Stimulated activated memory B cell treated with anti-CD40 and anti-IgM and Interleukin-4, amounts not matched to agents 10 μg/mL and 1 μg/mL and 100 μg/mL, for 72 hours (primary cell): ENCODE data around the gene SAMD5.

Experiments used
- ATAC-seq: fragments of 150-1000 bp; cut with Tn5 transposase; 2 replicates; pipeline ENCODE4 v1.10.0; 2021
- H3K27ac Mint-ChIP-seq: one replicate; pipeline ENCODE4 v1.8.0; 2022; ENCODE audit warnings: mild to moderate bottlenecking, mixed read lengths
- H3K27me3 Mint-ChIP-seq: one replicate; pipeline ENCODE4 v1.8.0; 2022; ENCODE audit warnings: mixed read lengths
- H3K36me3 Mint-ChIP-seq: one replicate; pipeline ENCODE4 v1.8.0; 2022; ENCODE audit warnings: mixed read lengths
- H3K4me1 Mint-ChIP-seq: one replicate; pipeline ENCODE4 v1.8.0; 2022; ENCODE audit warnings: mixed read lengths
- H3K4me3 Mint-ChIP-seq: one replicate; pipeline ENCODE4 v1.8.0; 2022; ENCODE audit warnings: mild to moderate bottlenecking, moderate library complexity, mixed read lengths
- H3K9me3 Mint-ChIP-seq: one replicate; pipeline ENCODE4 v1.8.0; 2022; ENCODE audit warnings: mixed read lengths

SAMD5 gene

GRCh38 chr6:147508042-147508865 lies at the start of gene SAMD5:
Gene SAMD5, plus strand, starts transcription at chr6:147508690. Its CDS starts 239 bp downstream, at chr6:147508929.
- ATAC-seq: peak; percentile 52
- H3K4me1 Mint-ChIP-seq: peaks cover 36% of the 10 kb centered on the region
- H3K36me3 Mint-ChIP-seq: no peaks in the 10 kb centered on the region
- H3K4me3 Mint-ChIP-seq: peak within 1 kb of the TSS; percentile 79
- H3K9me3 Mint-ChIP-seq: no peaks in the 10 kb centered on the region
- H3K27me3 Mint-ChIP-seq: peaks cover 63% of the 10 kb centered on the region
- no peak within 1 kb of the TSS for H3K27ac Mint-ChIP-seq

DNA sequence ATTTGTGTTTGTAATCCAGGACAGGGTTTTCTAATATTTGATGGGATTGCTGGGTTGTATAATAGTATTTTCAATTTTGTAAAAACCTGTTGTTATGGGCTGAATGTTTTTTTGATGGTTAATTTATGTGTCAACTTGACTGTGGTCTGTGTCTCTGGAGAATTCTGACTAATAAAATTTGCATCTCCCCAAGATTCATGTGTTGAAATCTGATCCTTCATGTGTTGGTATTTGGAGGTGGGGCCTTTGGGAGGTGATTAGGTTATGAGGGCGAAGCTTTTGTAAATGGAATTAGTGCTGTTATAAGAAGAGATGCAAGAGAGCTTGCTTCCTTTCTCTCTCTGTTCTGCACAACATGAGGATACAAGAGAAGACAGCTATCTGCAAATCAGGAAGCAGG lies 48.7 kb upstream of the SAMD5 start:
- Mint-ChIP-seq H3K27me3 (peaks cover 12% of the 10 kb centered on the region), H3K9me3 (no peaks in the 10 kb centered on the region), H3K4me1 (no peaks in the 10 kb centered on the region), H3K27ac (no peak overlapping the region), H3K4me3 (no peak overlapping the region), H3K36me3 (no peaks in the 10 kb centered on the region)
- ATAC-seq: no peak

DNA sequence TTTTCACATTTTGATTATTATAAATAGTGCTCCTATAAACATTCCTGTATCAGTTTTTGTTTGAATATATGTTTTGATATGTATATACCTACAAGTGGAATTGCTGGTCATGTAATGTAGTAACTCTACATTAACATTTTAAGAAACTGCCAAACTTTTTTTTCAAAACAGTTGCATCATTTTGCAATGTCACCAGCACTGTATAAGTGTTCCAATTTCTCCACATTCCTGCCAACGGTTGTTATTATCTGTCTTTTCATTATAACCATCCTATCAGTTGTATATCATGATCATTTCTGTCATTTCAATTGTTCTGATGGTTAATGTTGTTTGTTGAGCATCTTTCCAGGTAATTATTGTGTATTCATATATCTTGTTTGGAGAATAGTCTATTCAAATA lies 44.8 kb upstream of the SAMD5 start:
- Mint-ChIP-seq H3K4me1 (no peaks in the 10 kb centered on the region), H3K4me3 (no peak overlapping the region), H3K27ac (no peak overlapping the region), H3K36me3 (no peaks in the 10 kb centered on the region), H3K27me3 (peaks cover 10% of the 10 kb centered on the region), H3K9me3 (no peaks in the 10 kb centered on the region)
- ATAC-seq: no peak

DNA sequence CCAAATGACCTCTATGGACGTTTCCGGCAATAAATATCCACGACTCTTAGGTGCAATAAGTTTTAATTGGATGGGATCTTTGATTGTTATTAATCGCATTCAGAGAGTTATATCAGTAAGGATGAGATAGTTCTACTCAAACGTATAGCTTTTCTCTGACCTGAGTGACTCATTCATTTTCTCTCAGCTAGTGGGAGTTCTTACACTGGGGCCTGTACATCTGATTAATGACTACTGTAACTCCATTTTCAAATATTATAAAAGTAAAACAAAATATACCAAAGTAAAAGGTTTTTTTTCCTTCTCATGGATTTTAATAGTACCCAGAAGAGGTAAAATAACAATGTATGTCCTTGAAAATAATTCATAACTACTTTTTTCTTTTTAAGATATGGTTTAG lies 41.1 kb upstream of the SAMD5 start:
- H3K36me3 Mint-ChIP-seq: no peaks in the 10 kb centered on the region
- H3K27ac Mint-ChIP-seq: no peak overlapping the region
- ATAC-seq: no peak
- H3K4me3 Mint-ChIP-seq: no peak overlapping the region
- no peaks in the 10 kb centered on the region for H3K4me1 Mint-ChIP-seq
- H3K9me3 Mint-ChIP-seq: no peaks in the 10 kb centered on the region
- H3K27me3 Mint-ChIP-seq: peaks cover 21% of the 10 kb centered on the region

- Mint-ChIP-seq H3K4me1 (no peaks in the 10 kb centered on the region), H3K4me3 (no peak overlapping the region), H3K27ac (no peak overlapping the region), H3K27me3 (peaks cover 21% of the 10 kb centered on the region), H3K9me3 (no peaks in the 10 kb centered on the region), H3K36me3 (no peaks in the 10 kb centered on the region)
- no peak for ATAC-seq
Observed at GRCh38 chr6:147467886-147468285, 40.6 kb upstream of the SAMD5 start.

DNA sequence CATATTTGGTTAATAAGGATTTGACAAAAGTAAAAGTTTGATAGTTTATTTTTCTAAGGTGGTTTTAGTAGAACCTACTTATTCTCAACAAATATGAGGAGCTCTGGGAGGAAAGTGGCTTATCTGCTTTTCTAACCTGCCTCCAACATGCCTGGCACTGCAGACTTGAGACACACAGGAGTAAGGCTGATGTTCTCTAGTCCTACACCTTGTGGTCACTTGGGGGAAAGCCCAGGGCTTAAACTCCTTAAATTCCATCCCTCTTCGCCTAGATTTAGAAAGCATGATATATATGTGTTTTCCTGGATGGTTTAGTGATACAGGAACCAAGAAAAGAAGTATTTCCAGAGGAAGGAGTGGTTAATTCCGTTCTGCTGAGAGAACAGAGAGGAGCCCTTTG lies 39.9 kb upstream of the SAMD5 start:
- Mint-ChIP-seq H3K4me3 (no peak overlapping the region), H3K36me3 (no peaks in the 10 kb centered on the region), H3K9me3 (peaks cover 2% of the 10 kb centered on the region), H3K27me3 (peaks cover 25% of the 10 kb centered on the region), H3K4me1 (no peaks in the 10 kb centered on the region), H3K27ac (no peak overlapping the region)
- no peak for ATAC-seq

DNA sequence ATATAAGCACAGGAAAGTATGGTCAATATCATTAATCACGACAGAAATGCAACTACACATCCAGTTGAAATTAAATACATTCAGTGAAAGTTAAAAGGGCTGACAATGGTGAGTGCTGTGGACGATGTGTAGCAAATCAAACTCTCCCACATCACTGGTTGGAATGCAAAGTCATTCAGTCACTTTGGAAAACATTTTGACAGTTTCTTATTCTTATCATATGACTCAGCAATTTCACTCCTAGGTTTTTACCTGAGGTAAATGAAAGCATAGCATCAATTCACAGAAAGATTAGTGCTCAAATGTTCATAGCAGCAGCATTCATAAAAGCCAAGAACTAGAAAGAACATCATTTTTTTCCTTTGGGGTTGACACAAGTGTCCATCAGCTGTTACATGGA lies 28.6 kb upstream of the SAMD5 start:
- Mint-ChIP-seq H3K36me3 (no peaks in the 10 kb centered on the region), H3K27ac (no peak overlapping the region), H3K4me1 (no peaks in the 10 kb centered on the region), H3K9me3 (peaks cover 7% of the 10 kb centered on the region), H3K4me3 (no peak overlapping the region), H3K27me3 (no peaks in the 10 kb centered on the region)
- ATAC-seq: no peak

GRCh38 chr6:147486683-147487082 lies 21.8 kb upstream of the SAMD5 start:
- Mint-ChIP-seq H3K4me3 (no peak overlapping the region), H3K36me3 (no peaks in the 10 kb centered on the region)
- ATAC-seq: no peak

DNA sequence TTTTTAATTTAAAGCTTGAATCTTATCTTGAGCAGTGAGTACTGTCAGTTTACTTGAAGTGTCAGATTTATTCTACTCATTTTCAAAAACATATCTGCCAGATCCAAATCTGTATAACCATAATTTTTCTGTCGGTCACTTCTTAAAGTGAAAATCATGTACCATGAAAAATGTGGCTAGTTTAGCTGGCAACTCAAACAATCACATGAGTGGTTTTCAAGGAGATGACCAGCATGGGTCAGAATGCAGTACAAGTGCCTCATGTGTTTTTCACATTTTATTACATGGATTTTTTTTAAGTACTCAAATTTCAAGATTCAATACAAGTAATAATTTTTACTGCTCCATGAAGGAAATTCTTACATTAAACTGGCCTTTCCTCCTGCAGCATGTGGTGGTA lies 11.0 kb upstream of the SAMD5 start:
- Mint-ChIP-seq H3K36me3 (no peaks in the 10 kb centered on the region), H3K27me3 (peaks cover 27% of the 10 kb centered on the region)

More at GRCh38 chr6:147486683-147487082, 21.8 kb upstream of the SAMD5 start:
- H3K4me1 Mint-ChIP-seq: no peaks in the 10 kb centered on the region
- H3K9me3 Mint-ChIP-seq: peaks cover 7% of the 10 kb centered on the region
- H3K27me3 Mint-ChIP-seq: no peaks in the 10 kb centered on the region
- H3K27ac Mint-ChIP-seq: no peak overlapping the region

DNA sequence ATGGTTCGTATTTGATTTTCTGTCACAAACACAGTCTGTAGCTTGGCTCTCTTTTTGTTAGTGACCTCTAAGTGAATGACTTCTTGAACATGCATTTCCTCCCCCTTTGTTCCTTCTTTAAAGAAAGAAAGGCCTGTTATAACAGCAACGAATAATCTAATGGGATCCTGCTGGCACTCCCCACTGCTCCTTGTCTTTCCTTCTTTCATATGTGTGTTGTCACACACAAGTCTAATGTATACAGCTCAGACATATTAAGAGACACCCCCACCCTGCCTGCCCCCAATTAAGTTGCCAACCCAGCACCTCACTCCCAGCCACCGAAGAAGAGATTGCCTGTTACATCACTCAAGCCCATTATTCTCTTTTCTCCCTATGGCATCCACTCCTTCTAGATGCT lies 4.9 kb upstream of the SAMD5 start:
- ATAC-seq: no peak
- no peaks in the 10 kb centered on the region for H3K36me3 Mint-ChIP-seq
- no peak overlapping the region for H3K4me3 Mint-ChIP-seq
- peaks cover 26% of the 10 kb centered on the region for H3K4me1 Mint-ChIP-seq
- no peak overlapping the region for H3K27ac Mint-ChIP-seq
- H3K27me3 Mint-ChIP-seq: peaks cover 72% of the 10 kb centered on the region
- H3K9me3 Mint-ChIP-seq: peaks cover 4% of the 10 kb centered on the region

More for the DNA sequence above, 11.0 kb upstream of the SAMD5 start:
- peaks cover 4% of the 10 kb centered on the region for H3K9me3 Mint-ChIP-seq
- H3K27ac Mint-ChIP-seq: no peak overlapping the region
- no peak overlapping the region for H3K4me3 Mint-ChIP-seq
- H3K4me1 Mint-ChIP-seq: no peaks in the 10 kb centered on the region
- no peak for ATAC-seq

GRCh38 chr6:147504848-147505247 lies 3.6 kb upstream of the SAMD5 start:
- Mint-ChIP-seq H3K27me3 (peaks cover 76% of the 10 kb centered on the region), H3K36me3 (no peaks in the 10 kb centered on the region), H3K4me3 (no peak overlapping the region), H3K9me3 (no peaks in the 10 kb centered on the region), H3K27ac (no peak overlapping the region), H3K4me1 (peaks cover 35% of the 10 kb centered on the region)
- no peak for ATAC-seq

DNA sequence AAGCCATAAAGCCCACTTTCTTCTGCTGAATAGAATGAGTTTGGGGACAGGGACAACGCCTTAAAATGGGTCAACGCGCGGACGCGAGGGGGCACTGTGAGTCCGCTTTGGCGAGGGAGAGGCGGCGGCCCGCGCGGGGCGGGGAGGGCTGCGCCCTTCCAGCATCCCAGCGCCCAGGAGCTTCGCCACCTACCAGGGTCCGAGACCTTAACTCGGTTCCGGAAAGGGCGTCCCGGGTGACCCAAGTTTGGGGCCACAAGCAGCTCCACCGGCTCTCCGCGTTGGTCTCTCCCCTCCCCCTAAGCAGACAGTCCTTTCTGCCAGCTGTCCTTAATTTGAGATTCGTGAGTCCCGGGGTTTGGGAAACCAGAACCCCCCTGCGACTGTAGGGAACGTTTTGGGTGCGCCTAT lies 1.8 kb upstream of the SAMD5 start:
- peaks cover 76% of the 10 kb centered on the region for H3K27me3 Mint-ChIP-seq
- peaks cover 36% of the 10 kb centered on the region for H3K4me1 Mint-ChIP-seq
- H3K4me3 Mint-ChIP-seq: no peak overlapping the region
- H3K36me3 Mint-ChIP-seq: no peaks in the 10 kb centered on the region
- ATAC-seq: no peak
- no peaks in the 10 kb centered on the region for H3K9me3 Mint-ChIP-seq
- H3K27ac Mint-ChIP-seq: no peak overlapping the region

- Mint-ChIP-seq H3K36me3 (no peaks in the 10 kb centered on the region), H3K4me3 (peak overlapping the region; percentile 79), H3K27me3 (peaks cover 69% of the 10 kb centered on the region), H3K9me3 (no peaks in the 10 kb centered on the region), H3K27ac (no peak overlapping the region), H3K4me1 (peaks cover 36% of the 10 kb centered on the region)
- ATAC-seq: peak; percentile 20
Observed at GRCh38 chr6:147507162-147508041, 1.1 kb upstream of the SAMD5 start.

- Mint-ChIP-seq H3K36me3 (no peaks in the 10 kb centered on the region), H3K4me3 (peak overlapping the region; percentile 72), H3K27me3 (peaks cover 63% of the 10 kb centered on the region)
Observed at GRCh38 chr6:147508866-147509608, 547 bp downstream of the SAMD5 start.

GRCh38 chr6:147509891-147510290 lies 1.4 kb downstream of the SAMD5 start:
- no peaks in the 10 kb centered on the region for H3K36me3 Mint-ChIP-seq
- peaks cover 36% of the 10 kb centered on the region for H3K4me1 Mint-ChIP-seq
- H3K27me3 Mint-ChIP-seq: peaks cover 59% of the 10 kb centered on the region
- H3K27ac Mint-ChIP-seq: no peak overlapping the region
- H3K4me3 Mint-ChIP-seq: peak overlapping the region; percentile 37
- no peak for ATAC-seq
- no peaks in the 10 kb centered on the region for H3K9me3 Mint-ChIP-seq

More at GRCh38 chr6:147508866-147509608, 547 bp downstream of the SAMD5 start:
- Mint-ChIP-seq H3K27ac (no peak overlapping the region), H3K9me3 (no peaks in the 10 kb centered on the region), H3K4me1 (peaks cover 36% of the 10 kb centered on the region)
- no peak for ATAC-seq
